HEK293 (cell line): ENCODE measurements around the gene LAMP1.

ENCODE experiments used
- CTCF ChIA-PET: fragments of 350-600 bp; formaldehyde crosslinking; extraction: SDS; loops from one replicate; lab custom pipeline; 2021; ENCODE audit warnings: antibody characterized with exemption; lab: Yijun Ruan, JAX
- POLR2A ChIA-PET: fragments of 300-600 bp; formaldehyde crosslinking; extraction: SDS; loops from one replicate; lab custom pipeline; 2020; ENCODE audit warnings: antibody characterized with exemption, inconsistent platforms; lab: Yijun Ruan, JAX
- H3K27ac ChIP-seq: fragments of 200-500 bp; sonication (Bioruptor generic); 2 replicates; pipeline ENCODE4 v1.5.1; 2014; ENCODE audit warnings: low read depth, low read length, control low read depth, inconsistent platforms; ENCODE audit errors: extremely low read depth
- H3K36me3 ChIP-seq, 2 experiments: fragments of 200-500 bp in 1 of 2; sonication (Bioruptor generic) in 1 of 2; 1 replicate in 1 of 2; 2 replicates in 1 of 2; pipeline ENCODE4 v1.5.1; 2014 to 2017; ENCODE audit warnings: inconsistent platforms in 2 of 2, low read length in 2 of 2; ENCODE audit not compliant: control insufficient read depth in 2 of 2, insufficient read depth in 1 of 2
- H3K4me1 ChIP-seq: fragments of 200-500 bp; sonication (Bioruptor generic); 2 replicates; pipeline ENCODE4 v1.5.1; 2014; ENCODE audit warnings: mild to moderate bottlenecking, low read length, inconsistent platforms; ENCODE audit not compliant: control insufficient read depth, insufficient read depth
- H3K4me3 ChIP-seq: 2 replicates; pipeline ENCODE4 v1.5.1; 2011; ENCODE audit warnings: low read depth, mild to moderate bottlenecking, control low read depth, low read length, moderate library complexity
- H3K9me3 ChIP-seq: fragments of 200-500 bp; sonication (Bioruptor generic); 2 replicates; pipeline ENCODE4 v1.5.1; 2014; ENCODE audit warnings: low read depth, low read length, inconsistent platforms; ENCODE audit not compliant: control insufficient read depth, insufficient read depth
- BCL11B ChIP-seq: fragments of 450-650 bp; formaldehyde crosslinking; IDR thresholded peaks from 2 replicates; pipeline ENCODE4 v1.5.1; 2016; ENCODE audit warnings: low read depth, missing biosample characterization, missing genetic modification characterization
- GLIS2 ChIP-seq: fragments of 450-650 bp; formaldehyde crosslinking; IDR thresholded peaks from 2 replicates; pipeline ENCODE4 v1.5.1; 2016; ENCODE audit warnings: missing biosample characterization, missing genetic modification characterization
- HIC1 ChIP-seq: fragments of 450-650 bp; formaldehyde crosslinking; IDR thresholded peaks from 2 replicates; pipeline ENCODE4 v1.5.1; 2016; ENCODE audit warnings: missing biosample characterization, missing genetic modification characterization
- HOXD13 ChIP-seq: sonication (generic); formaldehyde crosslinking; IDR thresholded peaks from 2 replicates; pipeline ENCODE4 v1.8.0; 2022; ENCODE audit warnings: missing genetic modification reagents, borderline replicate concordance
- KLF9 ChIP-seq: fragments of 450-650 bp; formaldehyde crosslinking; IDR thresholded peaks from 2 replicates; pipeline ENCODE4 v1.5.1; 2016; ENCODE audit warnings: missing biosample characterization, missing genetic modification characterization, low read depth
- PRDM1 ChIP-seq: fragments of 450-650 bp; formaldehyde crosslinking; IDR thresholded peaks from 2 replicates; pipeline ENCODE4; 2016; ENCODE audit warnings: missing biosample characterization, missing genetic modification characterization
- ZBTB7A ChIP-seq: fragments of 450-650 bp; formaldehyde crosslinking; IDR thresholded peaks from 2 replicates; pipeline ENCODE4 v1.5.1; 2016; ENCODE audit warnings: low read depth, missing biosample characterization, missing genetic modification characterization
- ZIC2 ChIP-seq: fragments of 450-650 bp; formaldehyde crosslinking; IDR thresholded peaks from 2 replicates; pipeline ENCODE4 v1.5.1; 2016; ENCODE audit warnings: missing biosample characterization, missing genetic modification characterization
- ZNF10 ChIP-seq: fragments of 450-650 bp; formaldehyde crosslinking; IDR thresholded peaks from 2 replicates; pipeline ENCODE4 v1.5.1; 2017; ENCODE audit warnings: missing biosample characterization, missing genetic modification characterization
- ZNF157 ChIP-seq: fragments of 450-650 bp; formaldehyde crosslinking; IDR thresholded peaks from 2 replicates; pipeline ENCODE4 v1.5.1; 2016; ENCODE audit warnings: missing biosample characterization, missing genetic modification characterization
- ZNF211 ChIP-seq: fragments of 450-650 bp; formaldehyde crosslinking; IDR thresholded peaks from 2 replicates; pipeline ENCODE4 v1.5.1; 2016; ENCODE audit warnings: low read depth, missing biosample characterization, missing genetic modification characterization
- ZNF23 ChIP-seq: fragments of 450-650 bp; formaldehyde crosslinking; IDR thresholded peaks from 2 replicates; pipeline ENCODE4 v1.5.1; 2016; ENCODE audit warnings: missing biosample characterization, missing genetic modification characterization, borderline replicate concordance
- ZNF274 ChIP-seq, 2 experiments: fragments of 200-500 bp in 1 of 2; fragments of 450-650 bp in 1 of 2; sonication (Bioruptor generic) in 1 of 2; formaldehyde crosslinking in 1 of 2; IDR thresholded peaks; 2 replicates each; pipeline versions ENCODE4 v1.5.1 to v1.6.1; 2014 to 2016; ENCODE audit warnings: borderline replicate concordance in 1 of 2, inconsistent platforms in 1 of 2, low read length in 1 of 2, missing biosample characterization in 1 of 2, missing genetic modification characterization in 1 of 2
- ZNF341 ChIP-seq: fragments of 450-650 bp; formaldehyde crosslinking; IDR thresholded peaks from 2 replicates; pipeline ENCODE4; 2016; ENCODE audit warnings: low read depth, missing biosample characterization, missing genetic modification characterization
- ZNF37A ChIP-seq: fragments of 450-650 bp; IDR thresholded peaks from 2 replicates; pipeline ENCODE4 v1.5.1; 2018; ENCODE audit warnings: missing biosample characterization, missing genetic modification characterization
- ZNF423 ChIP-seq: fragments of 450-650 bp; formaldehyde crosslinking; IDR thresholded peaks from 2 replicates; pipeline ENCODE4 v1.5.1; 2016; ENCODE audit warnings: missing biosample characterization, missing genetic modification characterization
- ZNF501 ChIP-seq: fragments of 450-650 bp; formaldehyde crosslinking; IDR thresholded peaks from 2 replicates; pipeline ENCODE4 v1.5.1; 2016; ENCODE audit warnings: missing biosample characterization, missing genetic modification characterization
- ZNF510 ChIP-seq: fragments of 450-650 bp; formaldehyde crosslinking; IDR thresholded peaks from 2 replicates; pipeline ENCODE4 v1.5.1; 2018; ENCODE audit warnings: mild to moderate bottlenecking, missing genetic modification characterization, missing biosample characterization; ENCODE audit not compliant: insufficient replicate concordance
- ZNF561 ChIP-seq: fragments of 450-650 bp; IDR thresholded peaks from 2 replicates; pipeline ENCODE4 v1.5.1; 2018; ENCODE audit warnings: missing biosample characterization, missing genetic modification characterization, borderline replicate concordance
- ZNF571 ChIP-seq: fragments of 450-650 bp; formaldehyde crosslinking; IDR thresholded peaks from 2 replicates; pipeline ENCODE4 v1.5.0; 2017; ENCODE audit warnings: missing biosample characterization, missing genetic modification characterization
- ZNF585B ChIP-seq: fragments of 450-650 bp; formaldehyde crosslinking; IDR thresholded peaks from 2 replicates; pipeline ENCODE4 v1.5.1; 2016; ENCODE audit warnings: missing biosample characterization, missing genetic modification characterization
- ZNF600 ChIP-seq: fragments of 450-650 bp; formaldehyde crosslinking; IDR thresholded peaks from 2 replicates; pipeline ENCODE4 v1.5.1; 2016; ENCODE audit warnings: missing biosample characterization, missing genetic modification characterization
- ZNF626 ChIP-seq: fragments of 450-650 bp; sonication (Bioruptor Pico); formaldehyde crosslinking; IDR thresholded peaks from 2 replicates; pipeline ENCODE4 v1.5.1; 2018; ENCODE audit warnings: missing biosample characterization, missing genetic modification characterization, inconsistent platforms
- ZNF629 ChIP-seq: fragments of 450-650 bp; formaldehyde crosslinking; IDR thresholded peaks from 2 replicates; pipeline ENCODE4 v1.5.1; 2017; ENCODE audit warnings: missing biosample characterization, missing genetic modification characterization
- ZNF654 ChIP-seq: fragments of 450-650 bp; formaldehyde crosslinking; IDR thresholded peaks from 2 replicates; pipeline ENCODE4 v1.5.1; 2016; ENCODE audit warnings: low read depth, missing biosample characterization, missing genetic modification characterization
- ZNF658 ChIP-seq: fragments of 450-650 bp; formaldehyde crosslinking; IDR thresholded peaks from 2 replicates; pipeline ENCODE4; 2016; ENCODE audit warnings: missing biosample characterization, missing genetic modification characterization
- ZNF660 ChIP-seq: fragments of 450-650 bp; IDR thresholded peaks from 2 replicates; pipeline ENCODE4 v1.5.1; 2018; ENCODE audit warnings: missing biosample characterization, mild to moderate bottlenecking, missing genetic modification characterization
- ZNF837 ChIP-seq: fragments of 450-650 bp; formaldehyde crosslinking; IDR thresholded peaks from 2 replicates; pipeline ENCODE4 v1.5.1; 2016; ENCODE audit warnings: missing biosample characterization, missing genetic modification characterization
- ZSCAN16 ChIP-seq: fragments of 450-650 bp; formaldehyde crosslinking; IDR thresholded peaks from 2 replicates; pipeline ENCODE4 v1.5.1; 2016; ENCODE audit warnings: missing biosample characterization, missing genetic modification characterization
- ZSCAN30 ChIP-seq: fragments of 450-650 bp; IDR thresholded peaks from 2 replicates; pipeline ENCODE4 v1.5.1; 2018; ENCODE audit warnings: missing biosample characterization, mild to moderate bottlenecking, missing genetic modification characterization, moderate library complexity

Gene LAMP1

GRCh38 chr13:113359571-113359970 is 62.5 kb downstream of the LAMP1 start:
- POLR2A ChIA-PET: no interaction called here
- H3K36me3 ChIP-seq: peaks cover 0 to 8% of the 10 kb centered on the region in 2 experiments; a peak in 1 of 3 replicates
- H3K4me3 ChIP-seq: no peak overlapping the region
- H3K9me3 ChIP-seq: no peaks in the 10 kb centered on the region
- no peaks in the 10 kb centered on the region; the same call in 1 of the 2 replicates for H3K4me1 ChIP-seq
- H3K27ac ChIP-seq: no peak overlapping the region
- TF ChIP-seq HOXD13 (CRISPR knock-in tag) (no peak), ZNF658 (tag by site-specific recombination) (no peak), HIC1 (no peak), ZIC2 (tag by site-specific recombination) (no peak), ZNF10 (tag by site-specific recombination) (no peak), ZNF423 (no peak), ZNF561 (no peak), BCL11B (no peak), ZNF600 (tag by site-specific recombination) (no peak), ZNF37A (tag by site-specific recombination) (no peak), ZNF629 (tag by site-specific recombination) (no peak), ZNF501 (tag by site-specific recombination) (no peak), GLIS2 (tag by site-specific recombination) (no peak), ZNF211 (tag by site-specific recombination) (no peak), ZNF837 (tag by site-specific recombination) (no peak)
- TF ChIP-seq, all 188 proteins: peak for 0
- CTCF ChIA-PET: interaction anchor here (0.7 kb wide), 1 partner anchor 15 kb away, joined by 3 read pairs; no protein-coding TSS in a partner anchor

DNA sequence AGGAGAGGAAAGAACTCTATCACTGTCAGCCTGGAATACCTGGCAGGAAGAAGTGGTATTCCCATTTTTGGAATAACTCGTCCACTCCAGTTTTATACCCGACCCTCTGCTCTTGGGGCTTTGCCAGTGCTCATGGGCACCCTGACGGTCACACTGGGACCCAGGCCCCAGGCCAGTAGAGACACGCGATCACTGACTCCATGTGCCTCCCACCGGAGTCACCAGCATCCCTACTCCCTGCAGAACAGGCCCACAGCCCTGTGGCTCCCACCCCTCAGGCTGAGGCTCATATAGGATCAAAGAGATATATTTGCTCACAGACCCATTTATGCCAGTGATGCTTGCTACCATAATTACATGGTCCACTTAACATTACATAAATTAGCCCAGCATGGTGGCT is 63.4 kb downstream of the LAMP1 start:
- CTCF ChIA-PET: no interaction called here
- H3K9me3 ChIP-seq: no peaks in the 10 kb centered on the region
- no peak overlapping the region for H3K4me3 ChIP-seq
- H3K27ac ChIP-seq: no peak overlapping the region
- peaks cover 0 to 4% of the 10 kb centered on the region in 2 experiments; a peak in 1 of 3 replicates for H3K36me3 ChIP-seq
- POLR2A ChIA-PET: interaction anchor here (1.1 kb wide), 1 partner anchor 38 kb away, joined by 7 read pairs; no protein-coding TSS in a partner anchor
- H3K4me1 ChIP-seq: no peaks in the 10 kb centered on the region; the same call in 1 of the 2 replicates
- TF ChIP-seq ZNF274 (IDR thresholded peaks at IDR 0.05; ENCODE audit: low read length): no peak
- no peak for TF ChIP-seq ZNF274 (tag by site-specific recombination; IDR thresholded peaks at IDR 0.05; ENCODE audit: borderline replicate concordance)
- TF ChIP-seq ZBTB7A (tag by site-specific recombination): no peak
- TF ChIP-seq, all 188 proteins: peak for 0

DNA sequence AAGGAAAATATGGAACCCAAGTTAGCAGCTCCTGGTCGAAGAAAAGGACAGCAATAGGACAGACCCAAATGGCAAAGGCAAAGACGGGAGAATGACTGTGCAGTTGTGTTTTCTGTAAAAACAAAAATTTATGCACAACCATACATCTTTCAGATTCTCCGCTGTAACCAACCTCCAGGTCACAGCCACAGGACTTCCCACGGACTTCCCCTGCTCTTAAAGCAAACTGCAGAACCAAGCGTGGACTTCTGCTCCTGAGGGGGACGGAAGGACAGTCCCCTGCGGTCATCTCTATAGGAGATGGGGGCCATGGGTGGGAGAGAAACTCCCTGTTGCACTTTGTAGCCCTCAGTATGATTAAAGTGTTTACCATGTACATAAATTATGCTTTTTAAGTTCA is 64.4 kb downstream of the LAMP1 start:
- H3K9me3 ChIP-seq: no peaks in the 10 kb centered on the region
- no peak for TF ChIP-seq ZNF654 (tag by site-specific recombination)
- TF ChIP-seq ZSCAN16 (tag by site-specific recombination): no peak
- TF ChIP-seq ZNF571 (tag by site-specific recombination): no peak
- TF ChIP-seq KLF9 (tag by site-specific recombination): no peak
- TF ChIP-seq ZNF341: no peak
- TF ChIP-seq ZNF585B (tag by site-specific recombination): no peak
- TF ChIP-seq ZNF510 (tag by site-specific recombination): no peak
- no peak for TF ChIP-seq ZSCAN30 (tag by site-specific recombination)
- TF ChIP-seq ZNF23 (tag by site-specific recombination): no peak
- no peak for TF ChIP-seq ZNF660 (tag by site-specific recombination)
- TF ChIP-seq ZNF157 (tag by site-specific recombination): no peak
- TF ChIP-seq PRDM1 (tag by site-specific recombination): no peak
- TF ChIP-seq ZNF626 (tag by site-specific recombination): no peak
- TF ChIP-seq, all 188 proteins: peak for 0
- CTCF ChIA-PET: no interaction called here
- no peak overlapping the region for H3K4me3 ChIP-seq
- POLR2A ChIA-PET: no interaction called here
- no peaks in the 10 kb centered on the region; the same call in 1 of the 2 replicates for H3K4me1 ChIP-seq
- H3K27ac ChIP-seq: no peak overlapping the region
- peaks cover 0 to 4% of the 10 kb centered on the region in 2 experiments; a peak in 1 of 3 replicates for H3K36me3 ChIP-seq
